Body of pancreas (tissue), 4 donors: Measurements from ENCODE around the gene KRT1.

ENCODE experiments used
- POLR2A ChIP-seq, 3 donors: fragments of 450-650 bp; IDR thresholded peaks; one replicate each; pipeline ENCODE4 v1.6.1; 2016; ENCODE audit warnings: antibody characterized with exemption in 3 of 3, mild to moderate bottlenecking in 2 of 3
- TF ChIP-seq, protein P1 (sequence below), 7 experiments: fragments of 450-650 bp in 4 of 7; fragments of 200-600 bp in 3 of 7; sonication (generic) in 3 of 7; IDR thresholded peaks; one replicate each; pipeline ENCODE4 v1.5.1; 2016 to 2019; ENCODE audit warnings: antibody characterized with exemption in 7 of 7

- TF ChIP-seq, protein P1, sequence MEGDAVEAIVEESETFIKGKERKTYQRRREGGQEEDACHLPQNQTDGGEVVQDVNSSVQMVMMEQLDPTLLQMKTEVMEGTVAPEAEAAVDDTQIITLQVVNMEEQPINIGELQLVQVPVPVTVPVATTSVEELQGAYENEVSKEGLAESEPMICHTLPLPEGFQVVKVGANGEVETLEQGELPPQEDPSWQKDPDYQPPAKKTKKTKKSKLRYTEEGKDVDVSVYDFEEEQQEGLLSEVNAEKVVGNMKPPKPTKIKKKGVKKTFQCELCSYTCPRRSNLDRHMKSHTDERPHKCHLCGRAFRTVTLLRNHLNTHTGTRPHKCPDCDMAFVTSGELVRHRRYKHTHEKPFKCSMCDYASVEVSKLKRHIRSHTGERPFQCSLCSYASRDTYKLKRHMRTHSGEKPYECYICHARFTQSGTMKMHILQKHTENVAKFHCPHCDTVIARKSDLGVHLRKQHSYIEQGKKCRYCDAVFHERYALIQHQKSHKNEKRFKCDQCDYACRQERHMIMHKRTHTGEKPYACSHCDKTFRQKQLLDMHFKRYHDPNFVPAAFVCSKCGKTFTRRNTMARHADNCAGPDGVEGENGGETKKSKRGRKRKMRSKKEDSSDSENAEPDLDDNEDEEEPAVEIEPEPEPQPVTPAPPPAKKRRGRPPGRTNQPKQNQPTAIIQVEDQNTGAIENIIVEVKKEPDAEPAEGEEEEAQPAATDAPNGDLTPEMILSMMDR (IDR thresholded peaks at IDR 0.05) = no peak
- TF ChIP-seq POLR2A (IDR thresholded peaks at IDR 0.05) = no peak
Observed at GRCh38 chr12:52661668-52662067, 18.5 kb downstream of the KRT1 start.
